ENCODE measurements around the gene RPL15.

GRCh38 chr3:23942546-23942945, 25.6 kb downstream of the RPL15 start:
- TF ChIP-seq CTCF (IDR thresholded peaks at IDR 0.05; ENCODE audit: insufficient read depth, low read length) (no peak), POLR2AphosphoS5 (IDR thresholded peaks at IDR 0.05; ENCODE audit: low read depth) (no peak), GABPA (IDR thresholded peaks at IDR 0.05; ENCODE audit: low read depth) (no peak), REST (IDR thresholded peaks at IDR 0.05; ENCODE audit: insufficient replicate concordance, low read depth) (no peak), SPI1 (IDR thresholded peaks at IDR 0.05; ENCODE audit: borderline replicate concordance, low read depth) (no peak)

All from HL-60 (cell line).